HL-60 (cell line): ENCODE results near the gene SLC12A7.

Experiments
- GABPA ChIP-seq: IDR thresholded peaks from 2 replicates; pipeline ENCODE4 v1.6.1; 2012; ENCODE audit warnings: low read depth
- POLR2AphosphoS5 ChIP-seq: IDR thresholded peaks from 2 replicates; pipeline ENCODE4 v1.6.1; 2012; ENCODE audit warnings: low read depth
- TF ChIP-seq, protein P1 (sequence below): IDR thresholded peaks from one replicate; pipeline ENCODE4 v1.5.1; 2011; ENCODE audit warnings: low read length, control low read depth, inconsistent platforms; ENCODE audit not compliant: insufficient read depth
- TF ChIP-seq, protein P2 (sequence below): IDR thresholded peaks from 2 replicates; pipeline ENCODE4 v1.6.1; 2012; ENCODE audit warnings: low read depth; ENCODE audit not compliant: insufficient replicate concordance

DNA sequence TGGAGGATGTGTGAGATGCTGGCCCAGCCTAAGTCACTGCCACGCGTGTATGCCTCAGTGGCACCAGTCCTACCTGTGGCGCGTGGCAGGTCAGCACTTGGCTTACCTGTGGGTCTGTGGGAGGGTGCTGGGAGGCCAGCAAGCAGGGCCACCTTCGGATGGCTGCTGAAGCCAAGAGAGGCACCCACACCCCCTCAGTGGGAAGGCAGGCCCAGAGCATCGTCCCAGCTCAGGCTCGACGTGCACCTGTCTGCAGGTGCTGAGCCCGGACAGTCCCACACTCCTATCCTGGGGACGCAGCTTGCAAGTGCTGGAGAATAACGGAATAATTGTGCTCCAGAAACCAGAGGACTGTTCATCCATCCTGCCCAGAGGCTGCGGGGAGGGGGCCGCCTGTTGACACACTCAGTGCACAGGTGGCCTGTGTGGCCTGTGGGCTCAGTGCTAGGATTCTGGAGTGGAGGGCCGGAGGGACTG lies 79.3 kb downstream of the SLC12A7 start:
- TF ChIP-seq, protein P1, sequence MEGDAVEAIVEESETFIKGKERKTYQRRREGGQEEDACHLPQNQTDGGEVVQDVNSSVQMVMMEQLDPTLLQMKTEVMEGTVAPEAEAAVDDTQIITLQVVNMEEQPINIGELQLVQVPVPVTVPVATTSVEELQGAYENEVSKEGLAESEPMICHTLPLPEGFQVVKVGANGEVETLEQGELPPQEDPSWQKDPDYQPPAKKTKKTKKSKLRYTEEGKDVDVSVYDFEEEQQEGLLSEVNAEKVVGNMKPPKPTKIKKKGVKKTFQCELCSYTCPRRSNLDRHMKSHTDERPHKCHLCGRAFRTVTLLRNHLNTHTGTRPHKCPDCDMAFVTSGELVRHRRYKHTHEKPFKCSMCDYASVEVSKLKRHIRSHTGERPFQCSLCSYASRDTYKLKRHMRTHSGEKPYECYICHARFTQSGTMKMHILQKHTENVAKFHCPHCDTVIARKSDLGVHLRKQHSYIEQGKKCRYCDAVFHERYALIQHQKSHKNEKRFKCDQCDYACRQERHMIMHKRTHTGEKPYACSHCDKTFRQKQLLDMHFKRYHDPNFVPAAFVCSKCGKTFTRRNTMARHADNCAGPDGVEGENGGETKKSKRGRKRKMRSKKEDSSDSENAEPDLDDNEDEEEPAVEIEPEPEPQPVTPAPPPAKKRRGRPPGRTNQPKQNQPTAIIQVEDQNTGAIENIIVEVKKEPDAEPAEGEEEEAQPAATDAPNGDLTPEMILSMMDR: no peak
- TF ChIP-seq GABPA (no peak), POLR2AphosphoS5 (no peak)
- TF ChIP-seq, protein P2, sequence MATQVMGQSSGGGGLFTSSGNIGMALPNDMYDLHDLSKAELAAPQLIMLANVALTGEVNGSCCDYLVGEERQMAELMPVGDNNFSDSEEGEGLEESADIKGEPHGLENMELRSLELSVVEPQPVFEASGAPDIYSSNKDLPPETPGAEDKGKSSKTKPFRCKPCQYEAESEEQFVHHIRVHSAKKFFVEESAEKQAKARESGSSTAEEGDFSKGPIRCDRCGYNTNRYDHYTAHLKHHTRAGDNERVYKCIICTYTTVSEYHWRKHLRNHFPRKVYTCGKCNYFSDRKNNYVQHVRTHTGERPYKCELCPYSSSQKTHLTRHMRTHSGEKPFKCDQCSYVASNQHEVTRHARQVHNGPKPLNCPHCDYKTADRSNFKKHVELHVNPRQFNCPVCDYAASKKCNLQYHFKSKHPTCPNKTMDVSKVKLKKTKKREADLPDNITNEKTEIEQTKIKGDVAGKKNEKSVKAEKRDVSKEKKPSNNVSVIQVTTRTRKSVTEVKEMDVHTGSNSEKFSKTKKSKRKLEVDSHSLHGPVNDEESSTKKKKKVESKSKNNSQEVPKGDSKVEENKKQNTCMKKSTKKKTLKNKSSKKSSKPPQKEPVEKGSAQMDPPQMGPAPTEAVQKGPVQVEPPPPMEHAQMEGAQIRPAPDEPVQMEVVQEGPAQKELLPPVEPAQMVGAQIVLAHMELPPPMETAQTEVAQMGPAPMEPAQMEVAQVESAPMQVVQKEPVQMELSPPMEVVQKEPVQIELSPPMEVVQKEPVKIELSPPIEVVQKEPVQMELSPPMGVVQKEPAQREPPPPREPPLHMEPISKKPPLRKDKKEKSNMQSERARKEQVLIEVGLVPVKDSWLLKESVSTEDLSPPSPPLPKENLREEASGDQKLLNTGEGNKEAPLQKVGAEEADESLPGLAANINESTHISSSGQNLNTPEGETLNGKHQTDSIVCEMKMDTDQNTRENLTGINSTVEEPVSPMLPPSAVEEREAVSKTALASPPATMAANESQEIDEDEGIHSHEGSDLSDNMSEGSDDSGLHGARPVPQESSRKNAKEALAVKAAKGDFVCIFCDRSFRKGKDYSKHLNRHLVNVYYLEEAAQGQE: no peak
